ENCODE measurements around the gene DNAH11. TPM values are rescaled to one million over a fixed set of nuclear protein-coding genes. Genes with fewer than 3 reads are reported as not detected.

The DNAH11 gene
- total and polyA plus RNA-seq, 2 donors (not counting 1 experiment from before 2014, with no cell fraction given): 0.33 to 0.34 TPM

- Histone ChIP-seq H3K9me3 (ENCODE audit: control insufficient read depth, insufficient read depth, low read depth, low read length) (no peaks in the 10 kb centered on the region), H3K27ac (ENCODE audit: insufficient read depth, low read length) (peak overlapping the region; percentile 92), H4K20me1 (ENCODE audit: control insufficient read depth, extremely low read depth, insufficient read depth, low read length) (no peaks in the 10 kb centered on the region), H3K4me1 (ENCODE audit: control insufficient read depth, extremely low read depth, insufficient read depth, low read length) (peaks cover 2% of the 10 kb centered on the region), H3K9ac (ENCODE audit: insufficient read depth, low read length) (peak overlapping the region; percentile 96), H3K4me2 (ENCODE audit: extremely low read depth, insufficient read depth, low read length) (peak overlapping the region; percentile 55), H3K36me3 (ENCODE audit: control insufficient read depth, insufficient read depth, low read length) (no peaks in the 10 kb centered on the region), H3K4me3 (replicated peaks in 1 of 4; ENCODE audit: control extremely low read depth in 1 of 4, insufficient read depth in 1 of 4, low read depth in 3 of 4, low read length in 4 of 4) (peak overlapping the region; percentile 77 to 86 (median 83)), H2AFZ (ENCODE audit: low read length) (peak overlapping the region; percentile 95), H3K79me2 (ENCODE audit: control insufficient read depth, insufficient read depth, low read length) (peaks cover 7% of the 10 kb centered on the region), H3K27me3 (ENCODE audit: control insufficient read depth, insufficient read depth, low read length) (no peaks in the 10 kb centered on the region)
- DNase-seq (ENCODE audit: low read depth in 2 of 2): no peak
- TF ChIP-seq EZH2 (IDR thresholded peaks at IDR 0.05; ENCODE audit: low read length, missing control alignments) (no peak), CTCF (conservative IDR thresholded peaks at IDR 0.05 in 1 of 2, IDR thresholded peaks at IDR 0.05 in 1 of 2; ENCODE audit: low read depth in 1 of 2, low read length in 2 of 2) (no peak)
These were observed 403.4 kb downstream of the DNAH11 start for GRCh38 chr7:21946222-21946709.

- no peak overlapping the region for H2AFZ ChIP-seq (ENCODE audit: low read length)
- H3K27me3 ChIP-seq (ENCODE audit: control insufficient read depth, insufficient read depth, low read length): no peaks in the 10 kb centered on the region
- no peak for TF ChIP-seq EZH2 (IDR thresholded peaks at IDR 0.05; ENCODE audit: low read length, missing control alignments)
- no peak for TF ChIP-seq CTCF (conservative IDR thresholded peaks at IDR 0.05 in 1 of 2, IDR thresholded peaks at IDR 0.05 in 1 of 2; ENCODE audit: low read depth in 1 of 2, low read length in 2 of 2)
- H3K4me1 ChIP-seq (ENCODE audit: control insufficient read depth, extremely low read depth, insufficient read depth, low read length): peaks cover 2% of the 10 kb centered on the region
- H3K27ac ChIP-seq (ENCODE audit: insufficient read depth, low read length): no peak overlapping the region
- H3K9me3 ChIP-seq (ENCODE audit: control insufficient read depth, insufficient read depth, low read depth, low read length): no peaks in the 10 kb centered on the region
- H3K9ac ChIP-seq (ENCODE audit: insufficient read depth, low read length): no peak overlapping the region
- no peaks in the 10 kb centered on the region for H4K20me1 ChIP-seq (ENCODE audit: control insufficient read depth, extremely low read depth, insufficient read depth, low read length)
- H3K4me3 ChIP-seq (replicated peaks in 1 of 4; ENCODE audit: control extremely low read depth in 1 of 4, insufficient read depth in 1 of 4, low read depth in 3 of 4, low read length in 4 of 4): no peak overlapping the region
- H3K4me2 ChIP-seq (ENCODE audit: extremely low read depth, insufficient read depth, low read length): no peak overlapping the region
- DNase-seq (ENCODE audit: low read depth in 2 of 2): no peak
- peaks cover 7% of the 10 kb centered on the region for H3K79me2 ChIP-seq (ENCODE audit: control insufficient read depth, insufficient read depth, low read length)
- H3K36me3 ChIP-seq (ENCODE audit: control insufficient read depth, insufficient read depth, low read length): no peaks in the 10 kb centered on the region
These were observed 404.2 kb downstream of the DNAH11 start for GRCh38 chr7:21947056-21947455.

- TF ChIP-seq CTCF (conservative IDR thresholded peaks at IDR 0.05 in 1 of 2, IDR thresholded peaks at IDR 0.05 in 1 of 2; ENCODE audit: low read depth in 1 of 2, low read length in 2 of 2) (no peak), EZH2 (IDR thresholded peaks at IDR 0.05; ENCODE audit: low read length, missing control alignments) (no peak)
- no peaks in the 10 kb centered on the region for H3K27me3 ChIP-seq (ENCODE audit: control insufficient read depth, insufficient read depth, low read length)
- H4K20me1 ChIP-seq (ENCODE audit: control insufficient read depth, extremely low read depth, insufficient read depth, low read length): no peaks in the 10 kb centered on the region
- no peak for DNase-seq (ENCODE audit: low read depth in 2 of 2)
- peaks cover 2% of the 10 kb centered on the region for H3K4me1 ChIP-seq (ENCODE audit: control insufficient read depth, extremely low read depth, insufficient read depth, low read length)
- no peak overlapping the region for H3K27ac ChIP-seq (ENCODE audit: insufficient read depth, low read length)
- H3K79me2 ChIP-seq (ENCODE audit: control insufficient read depth, insufficient read depth, low read length): peaks cover 5% of the 10 kb centered on the region
- H3K36me3 ChIP-seq (ENCODE audit: control insufficient read depth, insufficient read depth, low read length): no peaks in the 10 kb centered on the region
- no peak overlapping the region for H2AFZ ChIP-seq (ENCODE audit: low read length)
- no peak overlapping the region for H3K4me3 ChIP-seq (replicated peaks in 1 of 4; ENCODE audit: control extremely low read depth in 1 of 4, insufficient read depth in 1 of 4, low read depth in 3 of 4, low read length in 4 of 4)
- no peak overlapping the region for H3K9ac ChIP-seq (ENCODE audit: insufficient read depth, low read length)
- no peaks in the 10 kb centered on the region for H3K9me3 ChIP-seq (ENCODE audit: control insufficient read depth, insufficient read depth, low read depth, low read length)
- H3K4me2 ChIP-seq (ENCODE audit: extremely low read depth, insufficient read depth, low read length): no peak overlapping the region
These were observed 405.1 kb downstream of the DNAH11 start for GRCh38 chr7:21947946-21948345.

Data from fibroblast of lung (primary cell).